Activated naive CD4-positive, alpha-beta T cell treated with anti-CD3 and anti-CD28 coated beads, Interleukin-2, amount 50 U/mL, for 16 hours (primary cell): ENCODE data around the gene BLOC1S1.
A peak's percentile ranks its signal among the peaks of the same experiment; 100 is the strongest.

Experiments used
- DNase-seq: peaks from one replicate; pipeline ENCODE4 v3.0.0-alpha.2; 2020

BLOC1S1 gene

GRCh38 chr12:55695349-55695748 lies 20.5 kb upstream of the BLOC1S1 start:
- DNase-seq: no peak

GRCh38 chr12:55696141-55696540 lies 19.7 kb upstream of the BLOC1S1 start:
- DNase-seq: no peak

DNA sequence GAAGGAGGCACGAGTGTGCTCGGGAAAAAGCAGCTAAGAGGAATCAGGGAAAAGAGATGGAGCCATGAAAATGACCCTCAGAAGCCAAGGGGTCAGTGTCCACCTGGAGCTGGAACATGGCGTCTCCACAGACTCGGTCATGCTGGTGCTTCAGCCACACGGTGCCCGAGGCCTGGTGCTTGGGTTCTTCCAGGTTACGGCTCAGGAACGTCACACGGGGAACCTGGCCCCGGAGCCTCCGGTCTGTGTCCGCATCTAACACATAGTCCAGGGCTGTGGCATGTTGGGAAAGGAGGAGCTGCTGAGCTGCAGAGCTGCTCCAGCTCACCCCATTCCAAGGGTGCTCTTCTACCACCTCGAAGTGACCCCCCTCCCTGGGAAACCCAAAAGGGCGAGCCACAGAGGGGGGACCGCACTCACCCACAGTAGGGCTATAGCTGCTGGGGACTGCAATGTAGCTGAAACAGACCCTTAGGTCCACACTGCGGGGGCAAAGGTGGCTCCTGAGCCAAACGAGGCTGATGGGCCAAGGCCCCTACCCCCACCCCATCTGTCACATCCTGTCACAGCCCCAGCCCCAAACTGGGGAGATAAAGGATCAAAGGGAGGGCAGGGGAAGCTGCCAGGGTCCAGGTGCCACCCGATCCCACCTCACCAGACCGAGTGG lies 18.9 kb upstream of the BLOC1S1 start:
- DNase-seq: no peak

GRCh38 chr12:55697686-55698085 lies 18.2 kb upstream of the BLOC1S1 start:
- DNase-seq: no peak

GRCh38 chr12:55698241-55698955 lies 17.4 kb upstream of the BLOC1S1 start:
- DNase-seq: no peak

DNA sequence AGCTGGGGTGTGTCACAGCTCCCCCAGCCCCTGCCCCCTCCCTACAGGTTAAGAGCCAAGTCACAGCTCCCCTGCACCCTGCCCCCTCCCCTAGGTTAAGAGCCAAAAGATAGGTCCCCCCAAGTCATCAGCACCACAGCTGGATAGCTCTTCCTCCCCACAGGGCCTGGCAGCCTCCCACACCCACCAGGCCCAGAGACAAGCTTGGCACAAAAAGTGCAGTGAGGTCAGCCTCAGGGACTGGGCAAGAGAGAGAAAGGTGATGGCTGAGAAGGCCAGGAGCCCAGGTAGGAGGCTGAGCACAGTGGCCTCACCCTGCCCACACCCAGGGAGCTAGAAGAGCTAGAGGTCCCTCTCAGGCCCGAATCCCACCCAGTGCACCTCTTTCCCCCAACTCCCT lies 16.9 kb upstream of the BLOC1S1 start:
- DNase-seq: no peak

DNA sequence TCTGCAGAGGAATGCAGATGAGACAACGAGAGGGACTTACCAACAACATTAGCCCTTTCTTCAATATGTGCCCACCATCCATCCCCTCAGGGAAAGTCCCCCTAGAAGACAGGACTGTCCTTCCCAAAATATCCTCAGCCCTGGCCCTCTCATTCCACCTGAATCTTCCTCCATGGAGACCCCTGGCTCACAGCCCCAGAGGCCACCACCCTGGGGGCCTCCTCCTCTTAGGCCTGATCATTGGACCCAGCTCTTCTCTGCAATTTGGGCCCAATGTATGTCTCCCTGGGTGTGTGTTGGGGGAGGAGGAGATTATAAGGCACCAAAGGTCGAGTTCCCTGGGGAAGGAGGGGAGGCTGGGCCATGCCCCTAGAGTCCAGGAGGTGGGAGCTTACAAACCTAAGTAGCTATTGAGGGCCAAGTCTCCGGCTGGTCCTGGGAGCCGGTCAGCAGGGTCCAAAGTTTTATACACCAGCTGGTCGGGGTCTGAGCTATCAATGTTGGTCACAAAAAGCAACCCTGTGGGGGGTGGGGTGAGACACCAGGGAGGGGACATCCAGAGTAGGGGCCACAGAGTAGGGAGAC lies 16.3 kb upstream of the BLOC1S1 start:
- DNase-seq: no peak

GRCh38 chr12:55700255-55701018 lies 15.4 kb upstream of the BLOC1S1 start:
- DNase-seq: no peak

GRCh38 chr12:55702861-55703260 lies 13.0 kb upstream of the BLOC1S1 start:
- no peak for DNase-seq

GRCh38 chr12:55703288-55703687 lies 12.6 kb upstream of the BLOC1S1 start:
- DNase-seq: no peak

- no peak for DNase-seq
Observed at GRCh38 chr12:55703901-55704761, 11.7 kb upstream of the BLOC1S1 start.

DNA sequence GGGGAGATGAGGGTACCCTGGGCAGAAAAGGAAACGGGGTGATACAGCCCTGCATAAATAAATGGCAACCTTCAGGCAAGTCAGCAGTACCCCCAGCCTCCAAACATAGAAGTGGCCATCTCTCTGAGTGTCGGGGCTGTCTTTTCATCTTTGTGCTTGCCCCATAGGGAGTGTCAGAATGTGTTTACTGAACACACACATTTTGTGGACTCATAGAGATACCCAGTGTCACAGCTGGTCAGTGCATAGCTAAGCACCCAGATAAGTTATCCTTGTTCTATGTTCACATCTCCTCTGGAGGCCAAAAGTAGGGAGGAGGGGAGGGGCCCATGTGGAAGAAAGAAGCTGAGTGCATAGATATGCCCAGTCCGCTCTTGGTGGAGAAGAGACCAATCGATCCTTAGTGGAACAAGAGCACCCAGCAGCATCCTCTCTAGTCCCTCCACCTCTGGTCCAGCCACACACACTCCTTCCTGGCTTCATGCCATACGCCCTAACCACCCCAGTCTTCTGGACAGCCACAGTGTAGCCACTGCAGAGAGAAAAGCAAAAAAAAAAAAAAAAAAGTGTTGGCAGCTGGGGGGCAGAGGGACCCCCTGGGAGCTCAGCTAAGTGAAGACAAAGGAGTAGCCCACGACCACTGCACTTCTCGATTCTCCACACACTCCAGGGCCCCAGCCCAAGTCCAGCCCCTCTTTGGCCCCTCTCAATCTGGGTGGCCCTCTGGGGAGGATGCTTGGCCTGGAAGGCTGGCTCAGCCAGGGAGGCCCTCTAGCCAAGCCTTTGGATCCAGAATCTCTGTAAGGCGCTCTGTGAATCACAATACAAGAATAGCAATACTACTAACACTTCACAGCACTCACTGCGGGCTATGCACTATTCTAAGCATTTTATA lies 10.8 kb upstream of the BLOC1S1 start:
- DNase-seq: no peak

GRCh38 chr12:55705782-55706402 lies 10.0 kb upstream of the BLOC1S1 start:
- DNase-seq: no peak

GRCh38 chr12:55706568-55707218 lies 9.2 kb upstream of the BLOC1S1 start:
- no peak for DNase-seq

DNA sequence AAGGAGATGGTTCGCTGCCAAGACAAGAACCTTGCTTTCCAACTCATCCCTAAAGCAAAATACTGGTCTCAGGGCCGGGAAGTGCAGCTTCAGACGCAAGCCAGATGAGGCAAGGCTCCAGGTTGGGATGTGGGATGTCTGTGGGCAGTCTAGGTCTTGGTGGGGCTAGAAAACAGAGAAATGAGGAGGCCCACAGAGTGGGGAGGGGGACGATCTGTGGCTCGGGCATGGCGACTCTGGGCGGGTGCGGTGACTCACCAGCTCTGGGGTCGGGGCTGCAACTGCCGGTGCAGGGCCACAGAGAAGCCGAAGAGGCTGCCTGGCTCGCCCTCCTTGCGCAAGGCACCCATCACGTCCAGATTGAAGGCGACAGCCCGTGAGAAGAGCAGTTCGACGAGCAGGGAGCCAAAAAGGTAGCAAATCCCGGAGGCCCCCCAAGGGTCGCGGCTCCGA lies 8.6 kb upstream of the BLOC1S1 start:
- no peak for DNase-seq

- DNase-seq: peak; percentile 68
Observed at GRCh38 chr12:55707841-55708694, 7.8 kb upstream of the BLOC1S1 start, which contains the start of gene ITGA7. ITGA7 (minus strand) TSS chr12:55707904; CDS start chr12:55707682, 222 bp downstream.

- no peak for DNase-seq
Observed at GRCh38 chr12:55708695-55709233, 7.1 kb upstream of the BLOC1S1 start.

DNA sequence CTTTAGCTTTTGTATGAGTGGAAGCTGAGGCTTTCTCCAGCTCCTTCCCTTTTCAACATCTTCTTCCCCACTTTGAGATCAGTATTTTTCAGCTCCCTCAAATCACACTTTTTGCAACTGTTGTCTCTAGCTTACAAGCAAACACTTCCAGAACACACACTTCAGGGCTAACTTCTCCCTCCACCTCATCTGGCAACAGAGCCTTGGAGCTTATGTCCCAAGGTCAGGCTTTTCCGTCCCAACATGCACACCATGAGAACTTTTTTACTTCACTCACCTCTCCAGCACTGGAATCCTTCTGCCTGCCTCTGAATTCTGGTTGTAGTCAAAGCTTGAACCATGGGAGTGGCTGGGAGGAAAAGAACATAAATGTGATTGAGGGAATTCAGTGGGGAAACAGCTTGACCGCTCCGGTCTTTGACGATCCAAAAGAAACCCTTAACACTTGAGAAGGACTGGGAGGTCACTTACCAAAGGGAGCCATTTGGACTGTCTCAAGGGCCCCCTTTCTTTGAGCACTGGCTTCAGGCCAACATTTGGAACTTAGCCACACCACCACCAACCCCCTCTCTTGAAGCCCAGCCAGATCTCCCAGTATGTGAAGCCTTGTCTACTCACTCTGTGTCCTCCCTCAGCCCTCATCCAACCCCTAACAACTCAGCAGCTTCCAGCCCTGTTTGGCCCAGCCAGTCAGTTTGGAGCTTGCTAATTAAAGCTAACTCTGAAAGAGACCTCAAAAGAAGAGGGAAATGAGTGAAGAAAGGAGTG lies 3.9 kb upstream of the BLOC1S1 start:
- no peak for DNase-seq
